ENCODE measurements around the gene PLEKHA7.
"Not testable (repeated sequence)": the region's sequence is repeated elsewhere in the genome, so short reads cannot be mapped to it uniquely, and the experiment has no call there.

Gene PLEKHA7

GRCh38 chr11:16977136-16977993, 36.8 kb downstream of the PLEKHA7 start:
- DNase-seq (ENCODE audit: low spot score) = no peak

DNA sequence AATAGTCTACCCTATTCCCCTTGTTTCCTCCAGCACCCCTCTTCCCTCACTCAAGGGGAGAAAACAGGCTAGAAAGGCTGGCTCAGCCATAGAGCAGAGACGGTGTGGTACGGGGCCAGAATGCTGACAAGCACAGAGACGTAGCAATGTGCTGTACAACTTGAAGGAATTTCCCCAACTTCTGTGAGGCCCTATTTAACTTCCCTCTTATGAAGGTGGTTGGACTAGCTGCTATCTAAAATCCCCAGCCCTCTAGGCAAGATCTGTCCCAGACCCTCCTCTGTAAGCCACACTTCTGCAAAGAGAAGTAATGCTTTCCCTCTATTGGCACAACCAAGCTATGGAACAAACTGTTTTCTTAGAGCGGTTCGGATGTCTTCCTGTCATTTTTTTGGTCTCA, 37.8 kb downstream of the PLEKHA7 start:
- no peak for DNase-seq (ENCODE audit: low spot score)

DNA sequence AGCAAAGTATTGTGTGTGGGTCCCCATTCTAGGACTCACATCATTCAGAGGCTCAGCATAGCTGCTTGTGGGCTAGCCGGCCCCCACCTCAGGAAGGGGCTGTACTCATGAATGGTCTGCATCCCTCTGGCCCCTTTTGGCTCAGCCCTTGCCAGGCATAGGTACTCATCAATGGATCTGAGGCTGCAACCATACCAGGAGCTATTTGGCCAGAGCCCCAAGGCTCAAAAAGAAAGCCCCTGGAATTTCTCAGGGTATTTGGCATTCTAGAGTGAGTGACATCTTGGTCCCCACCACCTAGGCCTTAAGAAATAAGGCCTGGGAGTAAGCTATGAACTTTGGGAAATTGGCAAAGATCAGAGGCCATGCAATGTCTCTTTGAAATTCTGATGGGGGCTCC, 38.3 kb downstream of the PLEKHA7 start:
- no peak for DNase-seq (ENCODE audit: low spot score)

DNA sequence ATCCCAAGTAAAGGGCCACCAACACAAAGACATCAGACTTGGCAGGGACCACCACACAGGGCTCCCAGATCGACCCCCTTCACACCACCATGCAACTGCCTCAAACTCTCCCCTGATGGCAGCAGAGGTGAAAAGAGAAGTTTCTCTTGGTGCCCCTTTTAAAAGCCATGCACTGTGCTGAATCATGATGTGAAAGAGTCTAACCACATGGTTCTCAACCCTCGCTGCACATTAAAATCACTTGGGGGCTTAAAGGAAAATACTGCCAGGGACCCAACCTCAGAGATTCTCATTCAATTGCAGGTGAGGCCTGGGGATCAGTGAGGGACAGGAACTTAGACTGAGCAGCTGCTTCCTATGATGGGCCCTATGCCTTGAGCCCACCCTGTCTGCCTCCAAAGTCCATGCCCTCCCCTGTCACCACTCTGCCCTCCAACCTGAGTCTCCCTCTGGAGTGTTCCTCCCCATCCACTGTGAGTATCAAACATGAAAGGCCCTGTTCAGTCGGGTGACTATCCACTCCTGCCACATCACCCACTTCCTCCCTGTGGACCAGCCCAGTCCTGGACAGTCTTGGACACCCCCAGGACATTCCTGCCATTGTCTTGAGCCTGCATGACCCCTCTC, 40.8 kb downstream of the PLEKHA7 start:
- no peak for DNase-seq (ENCODE audit: low spot score)

DNA sequence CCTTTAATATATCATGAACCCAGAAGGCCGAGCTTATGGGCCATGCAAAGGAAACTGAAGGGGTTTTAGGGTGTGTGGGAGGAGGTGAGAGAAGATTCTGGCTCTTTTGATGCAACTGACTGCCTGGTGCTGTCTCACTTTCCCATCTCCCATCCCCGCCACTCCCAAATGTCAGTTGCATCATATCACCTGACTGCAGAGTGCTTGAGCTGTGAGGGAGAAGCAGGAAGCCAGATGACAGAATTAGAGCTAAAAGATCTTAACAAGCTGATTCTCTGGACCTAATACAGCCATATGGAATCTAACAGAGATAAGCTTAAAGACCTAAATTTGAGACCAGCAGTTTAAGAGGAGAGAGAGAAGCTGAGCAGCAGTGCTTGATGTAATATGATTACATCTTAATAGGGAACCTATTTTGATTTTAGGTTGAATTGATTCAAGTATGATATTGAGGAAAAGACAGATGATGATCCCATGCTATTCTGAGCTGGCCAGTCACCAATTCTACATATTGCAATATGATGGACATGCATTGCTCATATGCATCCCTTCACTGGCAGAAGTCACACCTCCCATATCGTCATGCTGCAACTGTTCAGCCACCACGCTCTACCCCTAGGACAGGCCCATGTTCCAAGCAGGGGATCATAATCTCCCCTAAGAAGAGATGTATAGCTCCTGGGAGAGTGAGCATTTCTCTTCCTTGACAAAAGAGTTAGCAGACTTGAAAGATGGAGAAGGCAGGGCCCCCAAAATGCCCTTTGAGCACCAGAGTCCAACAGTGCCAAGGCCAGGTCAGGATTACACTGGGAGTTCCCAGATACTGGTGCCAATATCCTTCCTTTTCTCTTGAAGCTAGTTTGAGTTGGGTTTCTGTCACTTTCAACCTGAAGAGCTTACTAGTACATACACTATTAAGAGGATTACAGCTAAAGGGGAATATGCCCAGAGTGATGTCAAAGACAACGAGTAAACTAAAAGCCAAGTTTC, 44.9 kb downstream of the PLEKHA7 start:
- DNase-seq (ENCODE audit: low spot score) = no peak

DNA sequence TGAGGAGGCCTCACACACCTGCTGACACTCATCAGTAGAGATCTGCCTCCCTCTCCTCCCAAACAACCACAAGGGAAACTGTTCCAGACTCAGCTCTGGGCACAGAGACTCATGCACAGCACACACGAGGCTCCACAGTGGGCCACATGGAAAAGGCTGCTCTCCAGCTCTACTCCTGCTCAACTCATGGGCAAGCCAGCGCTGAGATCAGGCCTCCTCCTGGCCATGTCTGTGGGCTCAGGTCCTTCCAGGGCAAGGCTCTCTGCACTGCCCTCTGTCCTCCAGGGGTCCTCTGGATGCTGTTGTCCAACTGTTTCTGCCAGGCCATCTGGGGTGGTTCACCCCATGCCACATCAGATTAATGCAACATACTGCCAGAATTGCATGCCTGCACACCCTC, 46.0 kb downstream of the PLEKHA7 start:
- no peak for DNase-seq (ENCODE audit: low spot score)

- no peak for DNase-seq (ENCODE audit: low spot score)
Observed at GRCh38 chr11:16966930-16967671, 47.1 kb downstream of the PLEKHA7 start.

- DNase-seq (ENCODE audit: low spot score) = no peak
Observed at GRCh38 chr11:16964501-16964900, 49.7 kb downstream of the PLEKHA7 start.

DNA sequence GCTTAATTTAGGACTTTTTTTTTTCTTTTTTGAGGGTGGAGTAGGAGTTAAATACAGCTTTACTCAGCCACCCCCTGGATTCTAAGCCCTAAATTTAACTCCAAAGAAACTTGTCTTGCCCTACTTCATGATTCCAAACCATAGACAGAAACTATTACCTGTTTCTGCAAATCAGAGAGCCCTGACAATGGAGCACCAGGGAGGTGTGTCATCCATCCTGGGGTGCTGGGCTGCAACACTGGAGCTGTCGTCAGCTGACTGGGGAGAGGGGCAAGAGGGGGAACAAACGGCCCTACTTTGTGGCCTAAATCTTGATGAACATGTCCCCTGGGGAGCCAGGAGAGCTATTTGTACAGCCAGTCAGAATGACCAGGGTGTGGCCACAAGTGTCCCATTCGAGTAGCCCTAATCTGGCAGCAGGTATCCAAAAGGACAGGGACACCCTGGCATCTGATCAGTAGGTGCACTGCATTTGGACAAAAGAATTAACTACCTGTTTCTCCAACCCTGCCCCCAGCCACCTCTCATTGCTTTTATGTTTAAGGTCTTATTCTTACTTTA, 50.8 kb downstream of the PLEKHA7 start:
- DNase-seq (ENCODE audit: low spot score) = no peak

DNA sequence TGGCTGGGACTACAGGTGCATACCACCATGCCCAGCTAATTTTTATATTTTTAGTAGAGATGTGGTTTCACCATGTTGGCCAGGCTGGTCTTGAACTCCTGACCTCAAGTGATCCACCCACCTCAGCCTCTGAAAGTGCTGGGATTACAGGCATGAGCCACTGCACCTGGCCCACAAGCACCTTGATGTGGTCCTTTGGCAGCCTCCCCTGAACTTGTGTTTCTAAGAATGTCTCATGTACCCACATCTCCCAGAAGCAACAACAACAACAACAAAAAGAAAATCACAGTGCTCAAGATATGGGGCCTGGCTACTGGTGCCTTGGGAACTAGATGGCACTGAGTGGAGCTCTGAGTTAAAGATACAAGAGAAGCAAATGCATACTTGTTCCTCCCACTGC, 51.6 kb downstream of the PLEKHA7 start:
- DNase-seq (ENCODE audit: low spot score) = not testable (repeated sequence)

DNA sequence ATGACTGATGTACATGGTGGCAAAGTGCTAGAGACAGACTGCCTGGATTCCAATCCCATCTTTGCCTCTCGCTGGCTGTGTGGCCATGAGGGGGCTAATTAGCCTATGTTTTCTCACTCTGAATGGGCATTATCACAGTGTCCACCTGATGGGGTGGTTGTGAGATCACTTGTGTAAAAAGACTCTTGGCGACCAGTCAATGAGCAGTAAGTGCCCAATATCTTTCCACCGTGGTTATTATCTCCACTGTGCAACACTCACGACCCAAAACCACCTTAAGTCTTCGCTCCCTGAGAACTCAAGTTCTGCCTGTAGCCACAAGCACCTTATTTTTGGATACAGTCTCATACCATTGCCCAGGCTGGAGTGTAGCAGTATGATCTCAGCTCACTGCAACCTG, 52.1 kb downstream of the PLEKHA7 start:
- DNase-seq (ENCODE audit: low spot score) = no peak

DNA sequence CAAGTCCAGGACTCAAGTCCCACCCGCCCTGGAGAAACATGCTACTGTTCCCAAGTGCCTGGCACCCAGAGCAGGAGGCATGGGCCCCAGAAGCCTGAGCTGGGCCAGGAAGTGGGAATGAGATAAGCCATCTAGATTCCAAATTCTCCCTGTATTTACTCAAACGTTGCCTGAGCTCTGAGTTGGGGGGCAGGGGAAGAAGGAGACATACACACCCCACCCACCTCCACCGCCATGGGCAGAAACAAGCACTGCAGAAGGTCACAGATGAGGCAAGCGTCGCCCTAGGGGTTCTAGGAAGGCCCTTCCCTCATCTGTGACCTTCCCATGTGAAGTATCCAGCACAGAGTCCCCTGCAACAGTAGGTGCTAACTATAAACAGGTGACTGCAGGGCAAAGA, 54.0 kb downstream of the PLEKHA7 start:
- no peak for DNase-seq (ENCODE audit: low spot score)

GRCh38 chr11:16959602-16960001, 54.6 kb downstream of the PLEKHA7 start:
- DNase-seq (ENCODE audit: low spot score) = no peak

GRCh38 chr11:16958833-16959232, 55.4 kb downstream of the PLEKHA7 start:
- no peak for DNase-seq (ENCODE audit: low spot score)

GRCh38 chr11:16956538-16957153, 57.6 kb downstream of the PLEKHA7 start:
- no peak for DNase-seq (ENCODE audit: low spot score)

GRCh38 chr11:16953663-16954062, 60.6 kb downstream of the PLEKHA7 start:
- no peak for DNase-seq (ENCODE audit: low spot score)

DNA sequence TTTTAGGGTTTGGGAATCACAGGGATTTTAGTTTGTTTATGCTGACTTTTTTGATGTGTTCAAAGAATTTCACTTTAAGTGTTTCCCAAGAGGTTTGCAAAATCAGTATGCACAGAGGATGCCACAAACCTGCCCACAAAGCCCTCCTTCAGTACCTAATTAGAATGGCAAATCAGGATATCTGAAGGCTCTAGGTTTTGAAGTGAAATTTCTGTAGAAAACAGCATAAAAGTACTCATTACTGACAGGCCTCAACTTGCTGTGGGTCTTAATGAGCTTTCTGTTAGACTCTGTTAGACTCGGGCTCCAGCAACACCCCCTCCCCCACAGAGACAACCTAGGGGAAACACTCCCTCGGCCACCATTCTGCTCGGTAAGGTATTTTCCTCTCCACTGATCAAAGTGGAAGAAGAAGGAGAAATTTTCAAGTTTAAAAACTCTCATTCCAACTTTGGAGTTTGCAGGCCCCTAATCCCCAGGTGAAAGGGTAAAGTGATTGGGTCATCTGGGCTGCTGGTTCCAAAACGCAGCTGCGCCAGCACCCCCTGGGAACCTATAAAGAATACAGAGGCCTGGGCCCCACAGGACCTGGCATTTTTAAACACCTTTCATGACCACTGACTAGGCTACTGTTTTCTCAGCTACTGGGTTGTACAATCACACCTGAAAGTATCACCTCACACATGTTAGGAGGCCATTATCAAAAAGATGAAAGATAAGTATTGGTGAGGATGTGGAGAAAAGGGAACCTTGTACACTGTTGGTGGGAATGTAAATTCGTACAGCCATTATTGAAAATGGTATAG, 67.5 kb downstream of the PLEKHA7 start:
- DNase-seq (ENCODE audit: low spot score) = no peak

DNA sequence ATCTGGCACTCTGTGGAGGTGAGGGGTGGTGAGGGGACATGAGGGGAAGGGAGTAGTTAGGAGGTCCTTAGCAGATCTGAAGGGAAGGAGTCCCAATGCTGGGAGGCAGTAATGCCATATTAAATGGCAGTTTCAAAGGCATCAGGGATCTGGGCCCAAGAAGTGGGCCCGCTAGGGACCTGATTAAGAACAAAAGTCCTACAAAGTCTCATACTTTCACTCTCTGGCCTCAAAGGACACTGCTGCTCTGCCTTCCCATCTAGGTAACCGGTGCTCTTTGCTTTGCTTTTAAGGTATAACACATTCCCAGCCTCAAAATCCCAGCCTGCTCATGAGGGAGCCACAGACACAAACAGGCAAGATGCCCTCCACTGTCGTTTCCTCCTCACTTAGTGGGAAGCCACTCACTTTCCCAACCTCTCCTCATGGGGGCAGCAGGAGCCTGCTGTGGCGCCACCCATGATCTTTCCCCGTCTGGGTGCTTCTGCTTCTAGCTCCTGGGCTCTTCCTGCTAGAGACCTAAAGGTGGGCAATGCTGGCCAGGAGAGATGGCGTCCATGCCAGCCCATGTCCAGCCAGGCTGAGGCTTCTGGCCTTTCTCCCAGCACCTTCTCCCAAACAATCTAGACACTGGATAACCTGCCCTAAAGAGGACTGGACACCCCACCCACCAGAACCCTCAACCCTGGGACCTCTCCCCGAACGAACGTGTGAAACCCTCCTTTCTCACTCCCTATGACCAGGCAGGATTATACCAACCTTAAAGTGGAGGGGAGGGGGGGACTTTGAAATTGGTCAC, 68.3 kb downstream of the PLEKHA7 start:
- DNase-seq (ENCODE audit: low spot score) = peak; percentile 29

- DNase-seq (ENCODE audit: low spot score) = no peak
Observed at GRCh38 chr11:16942911-16943310, 71.3 kb downstream of the PLEKHA7 start.
